GM10266 (cell line): ENCODE data around the gene E2F8.

Source experiments
- DNase-seq: peaks from one replicate; pipeline ENCODE4 v3.0.0; 2012; ENCODE audit errors: extremely low spot score
- CTCF ChIP-seq: IDR thresholded peaks from 2 replicates; pipeline ENCODE4 v1.5.1; 2012; ENCODE audit warnings: mild to moderate bottlenecking, low read depth; ENCODE audit not compliant: control insufficient read depth, insufficient read depth; ENCODE audit errors: missing control alignments

The E2F8 gene

GRCh38 chr11:19243143-19243542 is 2.4 kb upstream of the E2F8 start:
- no peak for DNase-seq
- no peak for TF ChIP-seq CTCF

GRCh38 chr11:19242179-19242932 is 1.6 kb upstream of the E2F8 start:
- TF ChIP-seq CTCF, result no peak
- peak; percentile 28 for DNase-seq

GRCh38 chr11:19241260-19242178 is 774 bp upstream of the E2F8 start:
- DNase-seq, result peak; percentile 82
- no peak for TF ChIP-seq CTCF

GRCh38 chr11:19239039-19239438 is 1.7 kb downstream of the E2F8 start:
- DNase-seq, result no peak

GRCh38 chr11:19237813-19238212 is 2.9 kb downstream of the E2F8 start:
- no peak for DNase-seq
- no peak for TF ChIP-seq CTCF

More at GRCh38 chr11:19239039-19239438, 1.7 kb downstream of the E2F8 start:
- no peak for TF ChIP-seq CTCF

GRCh38 chr11:19237381-19237780 is 3.4 kb downstream of the E2F8 start:
- no peak for TF ChIP-seq CTCF
- no peak for DNase-seq

- no peak for TF ChIP-seq CTCF
- DNase-seq, result no peak
Observed at GRCh38 chr11:19234231-19234817, 6.4 kb downstream of the E2F8 start.
